Endothelial cell of umbilical vein (primary cell): ENCODE results near the gene SGCD. TPM values are rescaled to one million over a fixed set of nuclear protein-coding genes. Genes with fewer than 3 reads are reported as not detected.
"Not testable (repeated sequence)": the region's sequence is repeated elsewhere in the genome, so short reads cannot be mapped to it uniquely, and the experiment has no call there.

Experiments used
- BruUV-seq: library from RNA; stranded (reverse); fragments of 400-500 nt; replicated peaks from 2 replicates; lab custom pipeline; 2021; lab: Mats Ljungman, UMichigan
- CTCF ChIA-PET: fragments of 300-600, 350-600 bp; sonication (Branson Sonifier 250); formaldehyde crosslinking; loops from one replicate; lab custom pipeline; 2021; ENCODE audit warnings: antibody characterized with exemption, inconsistent platforms; lab: Charles Lee
- POLR2A ChIA-PET: fragments of 300-600, 350-600 bp; sonication (Branson Sonifier 250); formaldehyde crosslinking; loops from one replicate; lab custom pipeline; 2021; ENCODE audit warnings: antibody characterized with exemption, inconsistent platforms; lab: Charles Lee
- DNase-seq: peaks from one replicate; pipeline ENCODE4 v3.0.0-alpha.2; 2011; ENCODE audit warnings: low read depth, low spot score
- FAIRE-seq: peaks from 2 replicates; lab custom pipeline; 2011; peaks lifted over from hg19 to GRCh38; lab: Jason Lieb, UNC
- H2AFZ ChIP-seq: 2 replicates; pipeline ENCODE4 v1.6.0; 2012; ENCODE audit warnings: low read depth, low read length, control low read depth, inconsistent platforms
- H3K27ac ChIP-seq: 2 replicates; pipeline ENCODE4 v1.5.1; 2011; ENCODE audit warnings: low read depth, mild to moderate bottlenecking, control low read depth, low read length, moderate library complexity; ENCODE audit not compliant: insufficient read depth
- H3K27me3 ChIP-seq, 2 experiments: 2 replicates each; pipeline versions ENCODE4 v1.6.0 to v1.6.1; 2011; ENCODE audit warnings: low read length in 2 of 2, mixed read lengths in 1 of 2; ENCODE audit not compliant: control insufficient read depth in 2 of 2, insufficient read depth in 2 of 2
- H3K36me3 ChIP-seq, 2 experiments: 2 replicates in 1 of 2; 3 replicates in 1 of 2; pipeline ENCODE4 v1.5.1; 2011; ENCODE audit warnings: low read length in 2 of 2, mild to moderate bottlenecking in 1 of 2, moderate library complexity in 1 of 2; ENCODE audit not compliant: control insufficient read depth in 2 of 2, insufficient read depth in 2 of 2; ENCODE audit errors: extremely low read depth in 1 of 2
- H3K4me1 ChIP-seq: 3 replicates; pipeline ENCODE4 v1.5.1; 2011; ENCODE audit warnings: mild to moderate bottlenecking, low read length; ENCODE audit not compliant: control insufficient read depth, insufficient read depth; ENCODE audit errors: extremely low read depth
- H3K4me2 ChIP-seq: 2 replicates; pipeline ENCODE4 v1.6.1; 2011; ENCODE audit warnings: low read length, control low read depth, mixed read lengths; ENCODE audit not compliant: insufficient read depth
- H3K4me3 ChIP-seq, 3 experiments: fragments of 200-600 bp in 1 of 3; sonication (generic), shearing (Covaris generic) in 1 of 3; replicated peaks in 1 of 3; 2 replicates each; pipeline ENCODE4 v1.5.1; 2011 to 2016; ENCODE audit warnings: control low read depth in 3 of 3, low read length in 3 of 3, mild to moderate bottlenecking in 2 of 3, inconsistent platforms in 1 of 3, low read depth in 1 of 3, moderate library complexity in 1 of 3; ENCODE audit not compliant: insufficient read depth in 1 of 3
- H3K79me2 ChIP-seq: 2 replicates; pipeline ENCODE4 v1.6.0; 2012; ENCODE audit warnings: low read length, inconsistent platforms; ENCODE audit not compliant: control insufficient read depth, insufficient read depth
- H3K9ac ChIP-seq: replicated peaks from 2 replicates; pipeline ENCODE3; 2011; ENCODE audit warnings: low read length, control low read depth; ENCODE audit not compliant: insufficient read depth; ENCODE audit errors: extremely low read depth
- H3K9me1 ChIP-seq: replicated peaks from 3 replicates; pipeline ENCODE4 v1.6.0; 2011; ENCODE audit warnings: mild to moderate bottlenecking, low read length; ENCODE audit not compliant: control insufficient read depth, insufficient read depth; ENCODE audit errors: extremely low read depth
- H3K9me3 ChIP-seq: replicated peaks from 2 replicates; pipeline ENCODE4 v1.5.1; 2012; ENCODE audit warnings: low read length, inconsistent platforms; ENCODE audit not compliant: control insufficient read depth, insufficient read depth
- H4K20me1 ChIP-seq: replicated peaks from 2 replicates; pipeline ENCODE3; 2011; ENCODE audit warnings: mild to moderate bottlenecking, low read length; ENCODE audit not compliant: control insufficient read depth, insufficient read depth; ENCODE audit errors: extremely low read depth
- EZH2 ChIP-seq: IDR thresholded peaks from 2 replicates; pipeline ENCODE4 v1.6.1; 2012; ENCODE audit warnings: borderline replicate concordance, low read depth, mild to moderate bottlenecking, moderate library complexity, low read length, inconsistent platforms; ENCODE audit not compliant: severe bottlenecking
- FOS ChIP-seq: IDR thresholded peaks from 2 replicates; pipeline ENCODE4 v1.6.1; 2011; ENCODE audit warnings: mild to moderate bottlenecking, low read length, moderate library complexity, borderline replicate concordance; ENCODE audit not compliant: insufficient read depth
- GATA2 ChIP-seq: IDR thresholded peaks from 2 replicates; pipeline ENCODE4 v1.7.0; 2011; ENCODE audit warnings: low read depth, mild to moderate bottlenecking, moderate library complexity, mixed read lengths, low read length; ENCODE audit not compliant: insufficient read length, insufficient read depth
- JUN ChIP-seq: IDR thresholded peaks from 2 replicates; pipeline ENCODE4 v1.6.1; 2011; ENCODE audit warnings: borderline replicate concordance, low read depth; ENCODE audit not compliant: insufficient read length, insufficient read depth
- MYC ChIP-seq: IDR thresholded peaks from one replicate; pipeline ENCODE4 v1.6.1; 2011; ENCODE audit warnings: mild to moderate bottlenecking, low read depth, low read length
- POLR2A ChIP-seq: IDR thresholded peaks from 2 replicates; pipeline ENCODE4 v1.6.1; 2012; ENCODE audit warnings: low read depth, mild to moderate bottlenecking, control low read depth, low read length
- POLR2AphosphoS5 ChIP-seq: IDR thresholded peaks from 2 replicates; pipeline ENCODE4 v1.6.1; 2012; ENCODE audit warnings: low read depth, mild to moderate bottlenecking, control low read depth, low read length, moderate library complexity; ENCODE audit not compliant: insufficient read depth
- dilution Hi-C: fragments of 300-500 bp; cut with MboI; formaldehyde crosslinking; loops from one replicate; pipeline ENCODE4 v1.15.0; 2019; ENCODE audit warnings: low sequenced_read_pairs; ENCODE audit not compliant: extremely low pct_ligation_motif_present
- intact Hi-C: fragments of 100-400 bp; cut with micrococcal nuclease; formaldehyde crosslinking; loops from one replicate; pipeline ENCODE4 v1.10.0; 2022
- polyA plus RNA-seq, 4 experiments: library from polyadenylated mRNA; depleted of rRNA in 3 of 4; stranded (reverse) in 3 of 4; unstranded in 1 of 4; fragments of >200 nt; gene quantifications; 2 replicates each; pipeline versions ENCODE4 v1.2.1 to v1.2.3, GENCODE V29; 2011 to 2012; ENCODE audit warnings: missing spikeins in 1 of 4
- total RNA-seq: library from RNA; stranded (reverse); gene quantifications from 2 replicates; pipeline ENCODE4 v1.2.3, GENCODE V29; 2021
- TF ChIP-seq, protein P1 (sequence below): IDR thresholded peaks from 2 replicates; pipeline ENCODE4 v1.6.1; 2011; ENCODE audit not compliant: insufficient read depth, insufficient read length
- TF ChIP-seq, protein P2 (sequence below), 2 donors: IDR thresholded peaks; 1 replicate in 1 of 2; 2 replicates in 1 of 2; pipeline ENCODE4 v1.5.1; 2011; ENCODE audit warnings: low read length in 2 of 2, mild to moderate bottlenecking in 2 of 2, moderate library complexity in 2 of 2, control low read depth in 1 of 2, inconsistent platforms in 1 of 2, low read depth in 1 of 2; ENCODE audit not compliant: insufficient read depth in 1 of 2; ENCODE audit errors: extremely low read depth in 1 of 2

SGCD gene
- total and polyA plus RNA-seq, 2 donors (not counting 3 experiments of a cell fraction or from before 2014, with no cell fraction given), result not detected

DNA sequence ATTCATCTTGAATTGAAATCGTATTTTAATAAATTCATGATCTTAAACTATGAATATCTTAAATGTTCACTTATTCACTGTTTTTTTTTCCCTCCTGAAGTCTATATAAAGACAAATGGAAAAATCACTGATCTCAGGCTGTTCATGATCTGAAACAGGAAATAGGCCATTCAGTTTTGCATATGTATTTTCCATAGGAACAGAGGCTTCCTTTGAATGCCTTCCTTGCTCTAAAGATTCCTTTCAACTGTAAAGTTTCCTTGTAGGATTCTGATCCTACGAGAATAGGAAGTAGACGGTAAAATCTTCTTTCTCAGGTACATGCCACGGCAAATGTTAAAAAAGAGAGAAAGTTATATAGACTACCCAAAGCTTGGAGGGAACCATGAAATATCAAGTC, 328.8 kb downstream of the SGCD start:
- BruUV-seq, result no TSS peak
- H4K20me1 ChIP-seq, result no peaks in the 10 kb centered on the region
- no peaks in the 10 kb centered on the region for H3K27me3 ChIP-seq
- intact Hi-C loops, result no loop called here
- H3K9ac ChIP-seq, result no peak overlapping the region
- H3K4me1 ChIP-seq, result no peaks in the 10 kb centered on the region
- dilution Hi-C loops, result no loop called here
- H3K79me2 ChIP-seq, result no peaks in the 10 kb centered on the region
- CTCF ChIA-PET, result no interaction called here
- TF ChIP-seq POLR2A, result no peak
- TF ChIP-seq POLR2AphosphoS5, result no peak
- TF ChIP-seq GATA2, result no peak
- TF ChIP-seq, protein P1, sequence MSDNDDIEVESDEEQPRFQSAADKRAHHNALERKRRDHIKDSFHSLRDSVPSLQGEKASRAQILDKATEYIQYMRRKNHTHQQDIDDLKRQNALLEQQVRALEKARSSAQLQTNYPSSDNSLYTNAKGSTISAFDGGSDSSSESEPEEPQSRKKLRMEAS, result no peak
- TF ChIP-seq, protein P2, sequence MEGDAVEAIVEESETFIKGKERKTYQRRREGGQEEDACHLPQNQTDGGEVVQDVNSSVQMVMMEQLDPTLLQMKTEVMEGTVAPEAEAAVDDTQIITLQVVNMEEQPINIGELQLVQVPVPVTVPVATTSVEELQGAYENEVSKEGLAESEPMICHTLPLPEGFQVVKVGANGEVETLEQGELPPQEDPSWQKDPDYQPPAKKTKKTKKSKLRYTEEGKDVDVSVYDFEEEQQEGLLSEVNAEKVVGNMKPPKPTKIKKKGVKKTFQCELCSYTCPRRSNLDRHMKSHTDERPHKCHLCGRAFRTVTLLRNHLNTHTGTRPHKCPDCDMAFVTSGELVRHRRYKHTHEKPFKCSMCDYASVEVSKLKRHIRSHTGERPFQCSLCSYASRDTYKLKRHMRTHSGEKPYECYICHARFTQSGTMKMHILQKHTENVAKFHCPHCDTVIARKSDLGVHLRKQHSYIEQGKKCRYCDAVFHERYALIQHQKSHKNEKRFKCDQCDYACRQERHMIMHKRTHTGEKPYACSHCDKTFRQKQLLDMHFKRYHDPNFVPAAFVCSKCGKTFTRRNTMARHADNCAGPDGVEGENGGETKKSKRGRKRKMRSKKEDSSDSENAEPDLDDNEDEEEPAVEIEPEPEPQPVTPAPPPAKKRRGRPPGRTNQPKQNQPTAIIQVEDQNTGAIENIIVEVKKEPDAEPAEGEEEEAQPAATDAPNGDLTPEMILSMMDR (IDR thresholded peaks at IDR 0.05; ENCODE audit: extremely low read depth in 1 of 2, insufficient read depth in 1 of 2, low read depth in 1 of 2, low read length in 2 of 2), result no peak
- TF ChIP-seq JUN, result no peak
- TF ChIP-seq MYC, result no peak
- TF ChIP-seq FOS, result no peak
- TF ChIP-seq EZH2, result no peak
- no peak overlapping the region for H2AFZ ChIP-seq
- peaks cover 1% of the 10 kb centered on the region for H3K9me3 ChIP-seq
- no peak overlapping the region for H3K4me3 ChIP-seq
- POLR2A ChIA-PET, result no interaction called here
- no peaks in the 10 kb centered on the region for H3K9me1 ChIP-seq
- H3K36me3 ChIP-seq, result no peaks in the 10 kb centered on the region
- no peak overlapping the region for H3K27ac ChIP-seq
- DNase-seq (no peak), FAIRE-seq (no peak)
- H3K4me2 ChIP-seq, result no peak overlapping the region

DNA sequence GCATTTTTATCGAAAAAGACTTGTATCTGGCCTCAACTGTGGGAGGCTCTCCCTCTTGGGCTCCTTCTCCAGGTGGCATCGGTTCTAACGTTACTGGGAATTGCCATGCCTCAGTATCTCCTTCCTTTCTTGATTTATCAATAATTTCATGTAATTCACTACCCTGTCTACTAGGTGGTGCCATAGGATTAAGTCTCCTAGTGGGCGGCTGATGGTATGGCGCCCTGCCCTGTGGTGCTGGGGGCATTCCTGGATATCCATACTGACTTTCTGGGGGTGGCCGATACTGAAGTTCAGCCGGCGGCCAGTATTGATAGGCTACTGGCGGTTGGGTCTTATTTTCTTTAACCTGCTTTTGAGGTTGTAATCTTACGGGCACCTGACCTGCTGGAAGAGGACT, 337.9 kb downstream of the SGCD start:
- dilution Hi-C loops, FAIRE-seq, H3K9me1 ChIP-seq, H4K20me1 ChIP-seq, H3K4me1 ChIP-seq, H3K9me3 ChIP-seq, POLR2A ChIA-PET, H3K79me2 ChIP-seq, H3K4me3 ChIP-seq, DNase-seq, H3K27me3 ChIP-seq, H2AFZ ChIP-seq, H3K36me3 ChIP-seq, intact Hi-C loops, H3K9ac ChIP-seq, H3K4me2 ChIP-seq, CTCF ChIA-PET, BruUV-seq, H3K27ac ChIP-seq: not testable (repeated sequence)

DNA sequence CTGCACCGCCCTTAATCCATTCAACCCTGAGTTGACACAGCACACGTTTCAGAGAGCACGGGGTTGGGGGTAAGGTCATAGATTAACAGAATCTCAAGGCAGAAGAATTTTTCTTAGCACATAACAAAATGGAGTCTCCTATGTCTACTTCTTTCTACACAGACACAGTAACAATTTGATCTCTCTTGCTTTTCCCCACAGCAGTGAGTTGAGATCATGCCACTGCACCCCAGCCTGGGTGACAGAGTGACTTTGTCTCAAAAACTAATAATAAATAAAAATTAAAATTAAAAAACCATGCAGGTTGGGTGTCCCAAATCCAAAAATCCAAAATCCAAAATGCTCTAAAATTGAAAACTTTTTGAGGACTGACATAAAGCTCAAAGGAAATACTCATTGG, 339.7 kb downstream of the SGCD start:
- dilution Hi-C loops, H2AFZ ChIP-seq, H3K27ac ChIP-seq, intact Hi-C loops, BruUV-seq, H4K20me1 ChIP-seq, POLR2A ChIA-PET, H3K4me1 ChIP-seq, CTCF ChIA-PET, H3K9me1 ChIP-seq, H3K4me3 ChIP-seq, H3K9ac ChIP-seq, H3K79me2 ChIP-seq, H3K4me2 ChIP-seq, H3K9me3 ChIP-seq, H3K27me3 ChIP-seq, H3K36me3 ChIP-seq, DNase-seq, FAIRE-seq: not testable (repeated sequence)
